Measurements from ENCODE around the gene WDR93. TPM values are rescaled to one million over a fixed set of nuclear protein-coding genes. Genes with fewer than 3 reads are reported as not detected.

The WDR93 gene
- total and polyA plus RNA-seq, 2 of the 4 experiments (the other 2 are of a cell fraction), result not detected

GRCh38 chr15:89784686-89784960 lies 94.0 kb downstream of the WDR93 start (continued):
- no peak for TF ChIP-seq RCOR1 (IDR thresholded peaks at IDR 0.05; ENCODE audit: insufficient replicate concordance, low read length)
- no peak for TF ChIP-seq POLR2A (IDR thresholded peaks at IDR 0.05; ENCODE audit: low read depth, low read length)
- TF ChIP-seq RFX5 (IDR thresholded peaks at IDR 0.05; ENCODE audit: low read depth, low read length), result no peak

DNA sequence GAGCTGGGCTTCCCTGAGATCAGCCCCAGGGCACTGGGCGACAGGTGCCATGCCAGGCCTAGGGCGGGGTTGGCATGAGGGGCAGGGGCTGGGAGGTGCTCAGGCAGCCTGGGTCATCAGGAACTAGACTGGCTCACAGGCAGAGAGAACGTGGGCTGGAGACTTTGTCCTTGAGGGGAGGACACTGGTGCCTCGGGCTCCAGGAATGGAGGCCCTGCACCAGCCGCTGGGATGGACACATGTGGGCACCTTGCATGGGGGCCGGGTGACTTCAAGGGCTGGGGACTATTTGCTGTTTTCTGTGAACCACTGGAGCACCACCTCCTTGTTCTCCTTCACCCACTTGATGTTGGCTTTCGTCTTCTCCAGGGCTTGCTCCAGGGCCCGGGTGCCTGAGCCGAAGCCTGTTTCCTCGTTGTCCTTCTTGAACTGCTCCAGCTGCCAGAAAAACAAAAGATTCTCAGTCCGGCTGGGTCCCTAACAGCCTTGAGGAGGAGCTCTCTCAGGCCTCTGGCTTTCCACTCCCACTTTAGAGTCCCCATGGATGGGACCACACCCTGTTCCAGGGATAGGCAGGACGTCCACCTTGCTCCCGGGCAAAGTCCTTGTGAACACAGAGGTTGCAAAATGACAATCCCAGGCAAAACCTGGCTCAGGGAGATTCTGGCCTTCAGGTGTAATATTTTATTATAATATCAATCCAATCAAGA lies 94.6 kb downstream of the WDR93 start:
- 93% methylated on average over 3 of the region's 13 CpGs; no CpG with 5 or more reads in 1 of the 2 experiments for WGBS, 2 experiments (ENCODE audit: extremely low coverage in 2 of 2, insufficient read length in 1 of 2)
- DNase-seq (no peak), ATAC-seq (ENCODE audit: low read depth) (0 out of 2 replicates have a peak, but pooled peaks have one; percentile 25)
- Histone ChIP-seq H4K8ac (ENCODE audit: low read depth in 2 of 2, low read length in 2 of 2) (no peak overlapping the region), H2AK5ac (ENCODE audit: low read depth, low read length) (no peak overlapping the region), H4K20me1 (ENCODE audit: insufficient read depth, low read length) (no peaks in the 10 kb centered on the region), H2AK9ac (replicated peaks; ENCODE audit: low read depth, low read length, poor library complexity) (no peak overlapping the region), H2BK20ac (ENCODE audit: low read depth, low read length) (no peak overlapping the region), H2AFZ (replicated peaks; ENCODE audit: low read length, poor library complexity) (no peak overlapping the region), H3K27ac (ENCODE audit: insufficient read depth, low read length) (peak overlapping the region; percentile 11; the same call in 1 of the 2 replicates), H3K14ac (replicated peaks; ENCODE audit: low read depth, low read length) (no peak overlapping the region), H3K27me3 (ENCODE audit: control insufficient read depth, insufficient read depth, low read length) (no peaks in the 10 kb centered on the region), H4K91ac (ENCODE audit: insufficient read depth, low read depth, low read length) (no peak overlapping the region), H3K9me3 (ENCODE audit: control insufficient read depth, insufficient read depth, low read length) (peaks cover 3% of the 10 kb centered on the region; the same call in 1 of the 2 replicates), H3K4me1 (ENCODE audit: control insufficient read depth, insufficient read depth, low read length) (peaks cover 10% of the 10 kb centered on the region), H3K9me1 (ENCODE audit: insufficient read depth, low read length) (no peaks in the 10 kb centered on the region; the same call in 1 of the 2 replicates), H3K4me2 (ENCODE audit: low read depth, low read length) (no peak overlapping the region), H3K4ac (ENCODE audit: low read depth, low read length) (0 out of 2 replicates have a peak overlapping the region, but pooled peaks have one; percentile 3), H2BK5ac (ENCODE audit: low read depth, low read length, poor library complexity, severe bottlenecking) (no peak overlapping the region), H3K4me3 (ENCODE audit: insufficient read depth, low read depth, low read length) (no peak overlapping the region), H4K5ac (ENCODE audit: low read depth, low read length) (no peak overlapping the region), H3K23ac (ENCODE audit: low read depth, low read length) (no peak overlapping the region), H3K56ac (ENCODE audit: extremely low read depth, insufficient read depth, low read length) (no peak overlapping the region), H3K18ac (ENCODE audit: low read depth, low read length) (no peak overlapping the region; the same call in 1 of the 2 replicates), H3K9ac (ENCODE audit: low read depth, low read length) (no peak overlapping the region), H3K79me1 (ENCODE audit: low read depth in 1 of 2, low read length in 2 of 2) (no peaks in the 10 kb centered on the region), H3K36me3 (ENCODE audit: control insufficient read depth, insufficient read depth, low read length) (peaks cover 11% of the 10 kb centered on the region; the same call in 1 of the 2 replicates), H2BK120ac (ENCODE audit: low read depth, low read length) (no peak overlapping the region), H2BK15ac (ENCODE audit: low read depth, low read length) (no peak overlapping the region)
- intact Hi-C loops (cut with micrococcal nuclease) (no loop called here), in situ Hi-C loops (cut with MboI; ENCODE audit: low sequenced_read_pairs) (no loop called here), dilution Hi-C loops (cut with HindIII; ENCODE audit: low sequenced_read_pairs, unreplicated experiment) (no loop called here)
- POLR2A ChIA-PET (ENCODE audit: unreplicated experiment), result no interaction called here
- TF ChIP-seq RCOR1 (IDR thresholded peaks at IDR 0.05; ENCODE audit: insufficient replicate concordance, low read length) (no peak), FOS (IDR thresholded peaks at IDR 0.05; ENCODE audit: low read depth, low read length) (no peak), BHLHE40 (IDR thresholded peaks at IDR 0.05; ENCODE audit: low read depth, low read length) (no peak), MXI1 (IDR thresholded peaks at IDR 0.05; ENCODE audit: borderline replicate concordance, low read depth, low read length) (no peak), RAD21 (IDR thresholded peaks at IDR 0.05; ENCODE audit: low read length) (no peak), RFX5 (IDR thresholded peaks at IDR 0.05; ENCODE audit: low read depth, low read length) (no peak), CEBPB (IDR thresholded peaks at IDR 0.05; ENCODE audit: low read depth, low read length) (no peak), MAFK (IDR thresholded peaks at IDR 0.05; ENCODE audit: low read depth, low read length) (no peak), USF2 (IDR thresholded peaks at IDR 0.05; ENCODE audit: low read depth, low read length) (no peak), SMC3 (IDR thresholded peaks at IDR 0.05; ENCODE audit: low read depth, low read length) (no peak)
- TF ChIP-seq, protein P1, sequence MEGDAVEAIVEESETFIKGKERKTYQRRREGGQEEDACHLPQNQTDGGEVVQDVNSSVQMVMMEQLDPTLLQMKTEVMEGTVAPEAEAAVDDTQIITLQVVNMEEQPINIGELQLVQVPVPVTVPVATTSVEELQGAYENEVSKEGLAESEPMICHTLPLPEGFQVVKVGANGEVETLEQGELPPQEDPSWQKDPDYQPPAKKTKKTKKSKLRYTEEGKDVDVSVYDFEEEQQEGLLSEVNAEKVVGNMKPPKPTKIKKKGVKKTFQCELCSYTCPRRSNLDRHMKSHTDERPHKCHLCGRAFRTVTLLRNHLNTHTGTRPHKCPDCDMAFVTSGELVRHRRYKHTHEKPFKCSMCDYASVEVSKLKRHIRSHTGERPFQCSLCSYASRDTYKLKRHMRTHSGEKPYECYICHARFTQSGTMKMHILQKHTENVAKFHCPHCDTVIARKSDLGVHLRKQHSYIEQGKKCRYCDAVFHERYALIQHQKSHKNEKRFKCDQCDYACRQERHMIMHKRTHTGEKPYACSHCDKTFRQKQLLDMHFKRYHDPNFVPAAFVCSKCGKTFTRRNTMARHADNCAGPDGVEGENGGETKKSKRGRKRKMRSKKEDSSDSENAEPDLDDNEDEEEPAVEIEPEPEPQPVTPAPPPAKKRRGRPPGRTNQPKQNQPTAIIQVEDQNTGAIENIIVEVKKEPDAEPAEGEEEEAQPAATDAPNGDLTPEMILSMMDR (conservative IDR thresholded peaks at IDR 0.05; ENCODE audit: low read depth, low read length), result no peak
- TF ChIP-seq, protein P2, sequence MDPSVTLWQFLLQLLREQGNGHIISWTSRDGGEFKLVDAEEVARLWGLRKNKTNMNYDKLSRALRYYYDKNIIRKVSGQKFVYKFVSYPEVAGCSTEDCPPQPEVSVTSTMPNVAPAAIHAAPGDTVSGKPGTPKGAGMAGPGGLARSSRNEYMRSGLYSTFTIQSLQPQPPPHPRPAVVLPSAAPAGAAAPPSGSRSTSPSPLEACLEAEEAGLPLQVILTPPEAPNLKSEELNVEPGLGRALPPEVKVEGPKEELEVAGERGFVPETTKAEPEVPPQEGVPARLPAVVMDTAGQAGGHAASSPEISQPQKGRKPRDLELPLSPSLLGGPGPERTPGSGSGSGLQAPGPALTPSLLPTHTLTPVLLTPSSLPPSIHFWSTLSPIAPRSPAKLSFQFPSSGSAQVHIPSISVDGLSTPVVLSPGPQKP (IDR thresholded peaks at IDR 0.05; ENCODE audit: borderline replicate concordance, low read depth, low read length), result no peak
- TSS peak; percentile 86 for BruUV-seq (replicated peaks)
- CTCF ChIA-PET, result no interaction called here

Data from IMR-90 (cell line).